ENCODE data around the gene NOG. TPM values are rescaled to one million over a fixed set of nuclear protein-coding genes. Genes with fewer than 3 reads are reported as not detected.

NOG gene
- total RNA-seq, 4 donors from 2014 or later: 11.4 to 42.8 (median 14.1) TPM

DNA sequence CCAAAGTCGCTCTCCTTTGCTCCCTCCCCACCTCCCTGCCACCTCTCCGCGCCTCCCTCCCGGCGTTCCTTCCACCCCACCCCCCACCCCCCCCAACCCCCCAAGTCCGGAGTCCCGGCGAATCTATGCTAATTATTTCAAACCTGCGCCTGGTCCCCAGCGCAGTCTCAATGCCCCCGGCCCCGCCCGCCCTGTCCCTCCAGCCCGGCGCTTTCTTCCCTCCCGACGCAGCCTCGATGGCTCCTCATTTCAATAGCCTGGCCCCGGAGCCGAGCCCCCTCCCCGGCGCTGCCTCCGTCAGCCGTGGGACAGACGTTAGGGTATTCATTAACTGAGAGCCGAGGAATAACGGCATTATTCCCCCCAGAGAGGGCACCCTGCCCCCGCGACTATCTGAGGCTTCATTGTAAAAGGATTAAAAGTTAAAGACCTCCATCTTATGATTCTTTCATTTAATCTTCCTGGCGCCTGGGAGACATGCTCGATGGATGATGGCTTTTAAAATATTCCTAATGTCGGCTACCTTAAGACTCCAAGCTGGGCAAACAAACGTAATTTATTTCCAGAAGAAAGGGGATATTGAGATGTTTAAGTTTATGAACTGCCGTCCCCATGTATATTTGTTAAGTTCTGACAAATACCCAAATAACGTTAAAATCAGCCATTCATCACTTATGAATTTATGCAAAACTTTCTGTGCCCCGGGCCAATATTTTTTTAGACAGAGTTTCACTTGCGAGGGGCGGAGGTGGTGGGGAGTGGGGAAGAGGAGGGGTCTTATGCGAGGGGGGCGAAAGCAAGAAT is 3.4 kb downstream of the NOG start:
- no peak for DNase-seq (ENCODE audit: low spot score in 2 of 2)
- Histone ChIP-seq H3K36me3 (no peaks in the 10 kb centered on the region), H3K27me3 (peaks cover 0 to 62% of the 10 kb centered on the region in 2 donors), H3K4me3 (peak overlapping the region; percentile 16 to 68 (median 24)), H3K27ac (peak overlapping the region in 1 of 4 donors; percentile 50), H3K9me3 (no peaks in the 10 kb centered on the region), H3K4me1 (peaks cover 0 to 57% (median 35%) of the 10 kb centered on the region in 4 donors)
- no peak for TF ChIP-seq POLR2A (IDR thresholded peaks at IDR 0.05)
- TF ChIP-seq EP300 (IDR thresholded peaks at IDR 0.05): no peak
- TF ChIP-seq, protein P1, sequence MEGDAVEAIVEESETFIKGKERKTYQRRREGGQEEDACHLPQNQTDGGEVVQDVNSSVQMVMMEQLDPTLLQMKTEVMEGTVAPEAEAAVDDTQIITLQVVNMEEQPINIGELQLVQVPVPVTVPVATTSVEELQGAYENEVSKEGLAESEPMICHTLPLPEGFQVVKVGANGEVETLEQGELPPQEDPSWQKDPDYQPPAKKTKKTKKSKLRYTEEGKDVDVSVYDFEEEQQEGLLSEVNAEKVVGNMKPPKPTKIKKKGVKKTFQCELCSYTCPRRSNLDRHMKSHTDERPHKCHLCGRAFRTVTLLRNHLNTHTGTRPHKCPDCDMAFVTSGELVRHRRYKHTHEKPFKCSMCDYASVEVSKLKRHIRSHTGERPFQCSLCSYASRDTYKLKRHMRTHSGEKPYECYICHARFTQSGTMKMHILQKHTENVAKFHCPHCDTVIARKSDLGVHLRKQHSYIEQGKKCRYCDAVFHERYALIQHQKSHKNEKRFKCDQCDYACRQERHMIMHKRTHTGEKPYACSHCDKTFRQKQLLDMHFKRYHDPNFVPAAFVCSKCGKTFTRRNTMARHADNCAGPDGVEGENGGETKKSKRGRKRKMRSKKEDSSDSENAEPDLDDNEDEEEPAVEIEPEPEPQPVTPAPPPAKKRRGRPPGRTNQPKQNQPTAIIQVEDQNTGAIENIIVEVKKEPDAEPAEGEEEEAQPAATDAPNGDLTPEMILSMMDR (IDR thresholded peaks at IDR 0.05): no peak
- WGBS, 2 donors: 1 to 2% methylated on average over 40 of the region's 40 CpGs

- Histone ChIP-seq H3K4me1 (peaks cover 0 to 53% (median 35%) of the 10 kb centered on the region in 4 donors), H3K36me3 (no peaks in the 10 kb centered on the region), H3K27ac (no peak overlapping the region), H3K4me3 (peak overlapping the region; percentile 16 to 68 (median 24)), H3K9me3 (no peaks in the 10 kb centered on the region), H3K27me3 (peaks cover 0 to 57% of the 10 kb centered on the region in 2 donors)
- DNase-seq (ENCODE audit: low spot score in 2 of 2): no peak
- TF ChIP-seq POLR2A (IDR thresholded peaks at IDR 0.05) (no peak), EP300 (IDR thresholded peaks at IDR 0.05) (no peak)
- TF ChIP-seq, protein P1 (IDR thresholded peaks at IDR 0.05): no peak
- 1 to 3% methylated on average over 27 to 41 of the region's 41 CpGs for WGBS, 2 donors
Observed at GRCh38 chr17:56597495-56597990, 4.0 kb downstream of the NOG start.

DNA sequence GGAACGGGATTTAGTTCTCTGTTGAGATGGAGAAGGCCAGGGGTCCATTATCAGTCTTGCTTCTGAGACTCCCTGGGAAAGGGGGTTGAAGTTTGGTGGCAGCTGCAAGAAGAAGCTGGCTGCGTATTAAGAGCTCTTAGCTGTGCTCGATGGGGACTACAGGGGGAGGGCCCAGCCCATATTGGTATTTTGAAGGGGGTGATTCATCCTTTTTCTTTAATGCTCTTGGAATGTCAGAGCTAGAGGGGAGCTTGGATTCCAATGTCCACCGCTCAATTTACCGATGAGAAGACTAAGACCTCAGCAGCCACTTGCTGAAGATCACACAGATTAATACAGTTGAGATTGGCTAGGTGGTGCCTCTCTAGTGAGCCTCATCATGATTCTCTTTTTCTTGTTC is 5.0 kb downstream of the NOG start:
- no peaks in the 10 kb centered on the region for H3K36me3 ChIP-seq
- peaks cover 0 to 57% of the 10 kb centered on the region in 2 donors for H3K27me3 ChIP-seq
- no peak for DNase-seq (ENCODE audit: low spot score in 2 of 2)

DNA sequence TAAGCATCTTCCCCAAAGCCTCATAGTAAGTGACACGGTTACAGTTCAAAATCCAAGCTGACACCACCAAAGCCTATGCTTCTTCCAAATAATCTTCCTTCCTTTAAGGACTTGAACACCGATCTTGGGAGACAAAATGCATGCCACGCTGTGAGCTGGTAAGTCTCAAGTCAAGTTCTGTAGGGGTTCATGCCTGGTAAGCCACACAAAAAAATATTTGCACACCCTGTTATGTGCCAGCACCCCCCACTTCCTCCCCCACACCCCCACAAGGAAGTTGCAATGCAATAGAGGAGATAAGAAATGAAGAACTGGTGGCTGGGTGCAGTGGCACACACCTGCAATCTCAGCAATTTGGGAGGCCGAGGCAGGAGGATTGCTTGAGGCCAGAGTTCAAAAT is 5.6 kb downstream of the NOG start:
- peaks cover 0 to 57% of the 10 kb centered on the region in 2 donors for H3K27me3 ChIP-seq
- WGBS, 2 donors: 86 to 87% methylated on average over 4 of the region's 4 CpGs
- no peak for TF ChIP-seq EP300 (IDR thresholded peaks at IDR 0.05)

More for the DNA sequence above, 5.0 kb downstream of the NOG start:
- Histone ChIP-seq H3K4me1 (peaks cover 0 to 46% (median 35%) of the 10 kb centered on the region in 4 donors), H3K27ac (no peak overlapping the region), H3K4me3 (no peak overlapping the region), H3K9me3 (no peaks in the 10 kb centered on the region)
- no peak for TF ChIP-seq POLR2A (IDR thresholded peaks at IDR 0.05)
- TF ChIP-seq EP300 (IDR thresholded peaks at IDR 0.05): no peak
- TF ChIP-seq, protein P1 (IDR thresholded peaks at IDR 0.05): no peak
- WGBS, 2 donors: 70 to 83% methylated on average over 5 of the region's 5 CpGs

DNA sequence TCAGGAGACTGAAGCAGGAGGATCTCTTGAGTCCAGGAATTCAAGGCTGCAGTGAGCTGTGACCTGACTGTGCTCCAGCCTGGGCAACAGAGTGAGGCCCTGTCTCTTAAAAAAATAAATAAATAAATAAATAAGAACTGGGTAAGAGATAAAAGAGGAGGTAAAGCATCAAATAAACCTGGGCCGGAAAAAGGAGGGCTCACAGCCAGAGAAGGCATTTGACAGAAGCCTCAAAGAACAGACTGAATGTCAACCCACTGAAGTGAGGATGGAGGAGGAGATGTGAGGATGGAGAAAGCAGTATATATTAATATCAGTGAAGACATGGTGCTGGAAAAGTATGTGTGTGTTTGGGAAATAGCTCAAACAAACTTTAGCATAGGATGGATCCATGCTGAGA is 6.1 kb downstream of the NOG start:
- H3K27me3 ChIP-seq: peaks cover 0 to 52% of the 10 kb centered on the region in 2 donors
- 90 to 100% methylated on average over 1 of the region's 1 CpG for WGBS, 2 donors

More for the DNA sequence above, 5.6 kb downstream of the NOG start:
- no peaks in the 10 kb centered on the region for H3K9me3 ChIP-seq
- DNase-seq (ENCODE audit: low spot score in 2 of 2): no peak
- H3K27ac ChIP-seq: no peak overlapping the region
- no peaks in the 10 kb centered on the region for H3K36me3 ChIP-seq
- H3K4me1 ChIP-seq: peaks cover 0 to 42% (median 29%) of the 10 kb centered on the region in 4 donors
- no peak overlapping the region for H3K4me3 ChIP-seq

More for the DNA sequence above, 6.1 kb downstream of the NOG start:
- Histone ChIP-seq H3K4me1 (peaks cover 0 to 37% (median 25%) of the 10 kb centered on the region in 4 donors), H3K9me3 (no peaks in the 10 kb centered on the region), H3K4me3 (no peak overlapping the region), H3K36me3 (no peaks in the 10 kb centered on the region), H3K27ac (no peak overlapping the region)
- DNase-seq (ENCODE audit: low spot score in 2 of 2): no peak
- TF ChIP-seq, protein P1 (IDR thresholded peaks at IDR 0.05): no peak
- no peak for TF ChIP-seq POLR2A (IDR thresholded peaks at IDR 0.05)
- no peak for TF ChIP-seq EP300 (IDR thresholded peaks at IDR 0.05)

Data from tibial nerve (tissue), 4 donors.